Measurements from ENCODE around the gene FCHSD2.
"Not testable (repeated sequence)": the region's sequence is repeated elsewhere in the genome, so short reads cannot be mapped to it uniquely, and the experiment has no call there.

Gene FCHSD2

DNA sequence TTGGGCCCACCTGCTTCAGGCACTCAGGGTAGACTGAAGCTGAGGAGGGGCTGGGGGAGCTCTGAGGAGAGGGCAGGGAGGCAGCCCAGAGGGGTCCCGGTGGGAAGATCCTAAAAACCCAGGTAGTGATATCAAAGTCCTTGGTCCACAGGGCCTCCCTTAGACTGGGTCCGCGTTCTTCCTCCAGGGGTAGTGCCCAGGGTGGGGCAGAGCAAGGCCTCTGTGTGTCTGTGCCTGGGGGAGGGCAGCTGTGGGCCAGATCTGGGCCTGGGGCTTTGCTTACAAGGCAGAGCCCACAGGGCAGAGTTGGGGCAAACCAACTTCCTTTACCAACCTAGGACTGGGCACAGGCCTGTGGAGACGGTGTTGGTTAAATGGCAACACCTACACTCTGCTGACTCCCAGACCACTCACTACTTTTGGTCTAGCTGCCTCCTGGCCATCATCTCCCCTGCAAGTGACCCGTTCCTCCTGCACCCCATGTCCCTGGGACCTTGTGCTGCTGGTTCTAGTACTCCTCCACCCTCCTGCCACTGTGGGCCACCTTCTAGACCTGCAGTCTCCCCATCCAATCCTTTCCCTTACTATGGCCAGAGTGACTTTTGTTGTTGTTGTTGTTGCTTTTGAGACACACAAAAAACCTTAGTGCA lies 312.1 kb downstream of the FCHSD2 start:
- DNase-seq: no peak

DNA sequence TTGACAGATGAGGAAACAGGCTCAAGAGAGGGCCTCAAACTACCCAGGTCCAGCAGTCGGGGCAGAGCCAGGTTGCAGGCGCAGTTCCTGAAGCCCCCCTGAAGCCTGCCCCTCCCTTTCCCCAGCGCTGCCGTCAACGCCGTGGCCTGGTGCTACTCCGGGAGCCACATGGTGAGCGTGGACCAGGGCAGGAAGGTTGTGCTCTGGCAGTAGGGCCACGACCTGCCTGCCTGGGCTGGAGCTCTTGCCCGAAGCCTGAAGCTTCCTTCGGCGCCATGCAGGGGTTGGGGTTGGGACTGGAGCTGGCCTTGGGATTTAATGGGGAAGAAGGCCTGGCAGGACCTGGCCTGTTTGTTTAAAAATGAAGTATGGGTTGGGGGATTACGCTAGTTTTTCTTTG lies 312.9 kb downstream of the FCHSD2 start:
- no peak for DNase-seq

- DNase-seq: no peak
These were observed 313.4 kb downstream of the FCHSD2 start for GRCh38 chr11:72828692-72829101.

GRCh38 chr11:72828081-72828567 lies 314.0 kb downstream of the FCHSD2 start:
- no peak for DNase-seq

DNA sequence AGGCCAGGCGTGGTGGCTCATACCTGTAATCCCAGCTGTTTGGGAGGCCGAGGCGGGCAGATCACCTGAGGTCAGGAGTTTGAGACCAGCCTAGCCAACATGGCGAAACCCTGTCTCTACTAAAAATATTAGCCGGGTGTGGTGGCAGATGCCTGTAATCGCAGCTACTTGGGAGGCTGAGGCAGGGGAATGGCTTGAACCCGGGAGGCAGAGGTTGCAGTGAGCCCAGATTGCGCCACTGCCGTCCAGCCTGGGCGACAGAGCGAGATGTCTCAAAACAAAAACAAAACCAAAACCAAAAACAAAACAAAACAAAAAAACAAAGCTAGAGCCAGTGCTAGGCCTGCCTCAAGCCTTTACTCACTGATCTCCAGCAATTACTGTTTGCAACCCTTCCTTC lies 314.5 kb downstream of the FCHSD2 start:
- not testable (repeated sequence) for DNase-seq

GRCh38 chr11:72826942-72827480 lies 315.1 kb downstream of the FCHSD2 start:
- no peak for DNase-seq

DNA sequence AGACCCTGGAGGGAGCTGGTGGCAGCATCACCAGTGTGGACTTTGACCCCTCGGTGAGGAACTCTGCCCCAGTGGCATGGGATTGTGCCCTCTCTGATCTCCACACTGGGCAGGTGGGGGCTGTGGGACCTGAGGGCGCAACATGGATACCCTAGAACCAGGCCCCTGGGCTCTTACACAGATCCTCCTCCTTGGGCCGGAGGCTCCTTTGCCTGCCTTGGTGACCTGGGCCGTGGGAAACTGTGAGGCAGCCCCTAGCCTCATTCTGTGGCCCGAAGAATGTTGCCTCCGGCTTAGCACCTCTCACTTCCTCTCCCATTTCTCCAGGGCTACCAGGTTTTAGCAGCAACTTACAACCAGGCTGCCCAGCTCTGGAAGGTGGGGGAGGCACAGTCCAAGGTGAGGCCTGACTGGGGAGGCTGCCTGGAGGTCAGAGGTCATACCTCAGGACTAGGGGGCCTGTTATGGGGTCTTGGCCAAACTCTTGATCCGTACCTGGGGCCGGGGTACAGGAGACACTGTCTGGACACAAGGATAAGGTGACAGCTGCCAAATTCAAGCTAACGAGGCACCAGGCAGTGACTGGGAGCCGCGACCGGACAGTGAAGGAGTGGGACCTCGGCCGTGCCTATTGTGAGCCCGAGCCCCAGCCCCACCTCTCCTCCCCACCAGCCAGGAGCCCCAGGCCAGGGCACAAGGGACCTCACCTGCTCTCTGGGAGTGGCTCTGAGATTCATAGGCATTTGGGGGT lies 315.8 kb downstream of the FCHSD2 start:
- DNase-seq: no peak

GRCh38 chr11:72825661-72826060 lies 316.5 kb downstream of the FCHSD2 start:
- DNase-seq: no peak

DNA sequence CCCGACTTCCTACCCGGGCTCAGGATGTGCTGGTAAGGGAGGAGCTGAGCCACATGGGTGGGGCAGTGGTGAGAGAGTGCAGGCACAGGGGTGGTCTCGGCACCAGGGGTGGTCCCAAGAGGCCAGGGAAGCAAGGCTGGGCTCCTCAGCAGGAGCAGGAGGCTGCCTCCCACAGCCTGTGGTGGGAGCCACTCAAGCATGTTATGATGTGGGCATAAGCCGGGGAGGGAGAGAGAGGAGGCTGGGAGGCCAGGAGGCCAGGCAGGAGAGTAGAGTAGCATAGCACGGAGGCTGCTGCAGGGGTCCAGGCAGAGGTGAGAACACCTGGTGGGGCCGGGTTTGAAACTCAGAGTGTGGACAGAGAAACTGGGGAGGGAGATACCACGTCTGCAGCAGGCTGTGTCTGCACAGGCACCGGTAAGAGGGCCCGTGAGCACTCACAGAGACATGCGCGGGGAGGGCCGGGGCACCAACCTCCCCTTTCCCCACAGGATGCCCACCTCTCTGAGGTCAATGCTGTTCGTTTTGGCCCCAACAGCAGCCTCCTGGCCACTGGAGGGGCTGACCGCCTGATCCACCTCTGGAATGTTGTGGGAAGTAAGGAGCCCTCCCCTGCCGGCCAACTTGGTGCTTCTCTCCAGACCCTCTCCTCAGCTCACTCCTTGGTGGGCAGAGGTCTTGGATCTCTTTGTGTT lies 317.2 kb downstream of the FCHSD2 start:
- no peak for DNase-seq

DNA sequence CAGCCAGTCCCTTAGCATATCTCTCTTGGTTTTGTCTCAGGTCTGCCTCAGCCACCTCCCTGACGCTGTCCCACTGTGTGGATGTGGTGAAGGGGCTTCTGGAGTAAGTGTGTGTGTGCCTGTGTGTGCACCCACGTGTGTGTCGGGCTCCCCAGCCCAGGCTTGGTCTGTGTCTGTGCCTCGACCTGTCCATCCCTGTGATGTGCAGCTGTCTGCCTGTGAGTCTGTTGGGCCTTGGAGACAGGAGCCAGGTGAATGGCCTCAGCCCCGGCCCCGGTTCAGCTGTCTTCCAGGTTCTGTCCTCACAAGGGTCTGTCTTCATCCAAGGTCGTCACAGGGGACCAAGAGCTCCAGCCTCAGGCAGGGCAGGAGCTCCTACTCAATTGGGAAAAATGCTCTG lies 318.1 kb downstream of the FCHSD2 start:
- no peak for DNase-seq

- no peak for DNase-seq
These were observed 318.9 kb downstream of the FCHSD2 start for GRCh38 chr11:72823105-72823804.

DNA sequence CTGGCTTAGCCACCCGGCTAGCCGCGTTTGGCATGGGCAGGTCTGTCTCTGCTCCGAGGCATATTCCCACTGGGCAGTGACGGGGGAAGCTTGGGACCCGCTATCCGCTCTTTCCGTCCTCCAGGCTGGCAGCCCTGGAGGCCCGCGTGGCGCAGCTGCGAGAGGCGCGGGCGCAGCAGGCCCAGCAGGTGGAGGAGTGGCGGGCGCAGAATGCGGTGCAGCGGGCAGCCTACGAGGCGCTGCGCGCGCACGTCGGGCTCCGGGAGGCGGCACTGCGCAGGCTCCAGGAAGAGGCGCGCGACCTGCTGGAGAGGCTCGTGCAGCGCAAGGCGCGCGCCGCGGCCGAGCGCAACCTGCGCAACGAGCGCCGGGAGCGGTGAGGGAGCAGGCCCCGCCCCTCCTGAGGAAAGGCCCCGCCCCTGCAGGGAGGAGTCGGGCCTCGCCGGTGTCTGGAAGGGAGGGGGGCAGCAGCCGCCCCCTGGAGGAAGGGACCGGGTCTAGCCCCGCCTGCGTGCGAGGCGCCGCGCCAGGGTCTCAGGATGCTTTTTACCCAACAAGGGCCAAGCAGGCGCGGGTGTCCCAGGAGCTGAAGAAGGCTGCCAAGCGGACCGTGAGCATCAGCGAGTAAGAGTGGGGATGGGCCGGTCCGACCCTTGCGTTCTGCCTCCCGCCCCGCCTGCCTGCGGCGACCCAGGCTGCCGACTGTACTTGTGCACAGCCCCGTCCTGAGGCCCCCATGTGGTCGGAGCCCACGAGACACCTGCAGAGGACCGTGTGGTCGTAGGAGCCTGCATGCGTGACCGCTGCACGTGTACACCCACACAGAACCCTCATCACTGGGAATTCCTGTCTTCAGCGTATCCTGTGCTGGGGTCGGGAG lies 320.0 kb downstream of the FCHSD2 start:
- peak; percentile 91 for DNase-seq

DNA sequence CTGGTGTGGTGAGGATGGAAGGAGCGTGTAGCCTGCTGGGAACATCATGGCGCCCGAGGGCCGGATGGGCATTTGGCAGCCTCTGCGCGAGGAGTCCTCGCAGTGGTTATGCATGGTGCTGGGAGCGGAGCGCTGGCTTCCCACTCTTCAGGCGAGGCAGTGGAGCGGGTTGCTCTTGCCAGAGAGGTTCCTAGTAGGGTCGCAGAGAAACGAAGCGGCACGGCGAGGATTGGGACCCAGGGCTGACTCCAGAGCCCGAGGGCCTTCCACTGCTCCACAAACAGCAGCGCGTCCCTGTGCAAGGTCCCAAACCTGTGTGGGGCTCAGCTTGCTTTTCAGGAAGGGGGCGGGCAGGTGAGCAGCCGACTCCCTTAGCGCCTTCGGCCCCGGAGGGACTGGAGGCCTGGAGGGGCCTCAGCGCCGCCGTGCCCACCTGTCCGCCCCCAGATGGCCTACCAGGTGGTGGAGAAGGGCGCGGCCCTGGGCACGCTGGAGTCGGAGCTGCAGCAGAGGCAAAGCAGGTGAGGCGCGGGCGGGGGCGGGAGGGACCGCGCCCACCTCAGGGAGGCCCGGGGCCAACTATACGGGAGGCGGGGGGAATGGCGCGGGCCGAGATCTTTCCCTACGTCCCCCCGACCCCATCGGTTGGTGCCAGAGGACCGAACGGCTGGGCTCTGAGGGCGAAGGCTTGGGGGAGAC lies 320.7 kb downstream of the FCHSD2 start:
- no peak for DNase-seq

- DNase-seq: no peak
These were observed 321.5 kb downstream of the FCHSD2 start for GRCh38 chr11:72820439-72821139.

- DNase-seq: no peak
These were observed 323.1 kb downstream of the FCHSD2 start for GRCh38 chr11:72818971-72819370.

DNA sequence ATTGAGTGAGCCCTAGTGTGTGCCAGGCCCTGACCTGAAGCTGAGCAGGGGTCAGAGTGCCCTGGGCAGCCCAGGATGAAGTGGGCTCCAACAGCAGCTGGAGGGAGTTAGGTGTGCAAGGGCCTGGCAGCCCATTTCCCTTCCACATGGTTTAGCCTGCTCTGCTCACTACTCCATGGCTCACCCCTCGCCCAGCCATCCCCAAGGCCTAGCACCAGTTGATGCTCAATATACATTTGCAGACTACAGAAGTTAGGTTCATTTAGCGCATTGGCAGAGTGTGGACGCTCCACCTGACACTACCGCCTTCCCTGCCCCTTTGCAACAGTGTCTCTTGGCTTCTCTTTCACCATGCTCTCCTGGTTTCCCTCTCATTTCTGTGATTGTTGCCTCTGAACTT lies 324.2 kb downstream of the FCHSD2 start:
- DNase-seq: no peak

- no peak for DNase-seq
These were observed 325.6 kb downstream of the FCHSD2 start for GRCh38 chr11:72816404-72816990.

GRCh38 chr11:72815110-72815618 lies 327.0 kb downstream of the FCHSD2 start:
- DNase-seq: no peak

GRCh38 chr11:72814286-72815109 lies 327.6 kb downstream of the FCHSD2 start, which contains the start of gene ATG16L2:
ATG16L2 (plus strand) TSS chr11:72814411; CDS start chr11:72814446, 35 bp downstream.
- peak; percentile 91 for DNase-seq

Measured in CD4-positive, alpha-beta T cell treated with Interleukin-17A for 4 hours (primary cell).